Measurements from ENCODE around the gene TMIE. TPM values are rescaled to one million over a fixed set of nuclear protein-coding genes. Genes with fewer than 3 reads are reported as not detected.

The TMIE gene
- total and polyA plus RNA-seq, 2 of the 8 experiments (the other 6 are each of a cell fraction or from before 2014, with no cell fraction given): 0.45 to 0.67 TPM

DNA sequence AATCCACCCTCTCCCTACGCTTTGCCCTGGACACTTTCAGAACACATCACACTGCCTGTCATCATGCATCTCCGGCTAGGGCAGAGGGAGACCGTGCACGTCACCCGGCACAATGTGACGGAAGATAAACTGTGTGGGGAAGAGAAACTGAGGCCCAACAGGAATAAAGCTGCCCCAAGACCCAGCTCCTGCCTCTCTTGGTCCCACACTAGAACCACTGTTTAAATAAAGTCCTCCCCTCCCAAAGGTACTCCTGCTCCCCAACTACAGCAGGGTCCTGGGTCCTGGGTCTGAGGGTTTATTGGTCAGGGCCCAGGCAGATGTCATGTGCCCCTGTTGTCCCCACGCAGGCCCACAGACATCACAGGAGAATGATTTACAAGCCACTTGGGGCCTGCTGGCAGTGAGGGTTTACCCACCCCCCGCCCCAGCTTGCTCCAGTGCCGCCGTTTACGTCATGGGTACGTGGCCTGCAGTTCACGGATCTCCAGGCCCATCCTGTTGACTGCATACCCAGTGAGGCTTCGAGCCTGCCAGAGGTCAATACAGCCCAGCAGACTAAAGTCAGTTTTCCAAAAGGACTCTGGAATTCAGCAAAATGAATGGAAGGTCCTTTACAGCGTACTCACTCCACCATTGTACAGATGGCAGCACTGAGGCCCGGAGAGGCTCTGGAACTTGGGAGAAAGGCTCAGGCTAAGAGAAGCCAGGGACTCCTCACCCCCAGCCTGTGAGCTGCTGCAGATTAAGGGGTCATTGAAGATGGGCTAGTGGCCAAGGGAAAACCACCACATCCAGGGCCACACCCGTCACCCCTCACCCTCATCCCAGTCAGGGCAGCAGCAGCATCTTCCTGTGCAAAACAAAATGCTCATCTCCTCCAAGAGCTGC is 30.9 kb upstream of the TMIE start:
- peak overlapping the region; percentile 37 for H4K8ac ChIP-seq (ENCODE audit: extremely low read depth, insufficient read depth, low read length)
- 86% methylated on average over 16 of the region's 17 CpGs; no CpG with 5 or more reads in 1 of the 2 experiments for WGBS, 2 experiments (ENCODE audit: extremely low coverage in 1 of 2, insufficient coverage in 1 of 2, insufficient read length in 1 of 2, insufficient replicate concordance in 2 of 2, low coverage in 1 of 2, low lambda C conversion rate in 2 of 2, missing lambda C conversion rate in 1 of 2)
- no peak overlapping the region for H3K27ac ChIP-seq (ENCODE audit: low read depth, low read length)
- H4K91ac ChIP-seq (replicated peaks; ENCODE audit: insufficient read length, low read length): no peak overlapping the region
- no peak overlapping the region for H2BK120ac ChIP-seq (replicated peaks; ENCODE audit: low read depth, low read length)
- no peak overlapping the region for H3K9ac ChIP-seq (replicated peaks in 1 of 4; ENCODE audit: extremely low read depth in 1 of 4, low read depth in 3 of 4, low read length in 3 of 4)
- ChIA-PET POLR2A (ENCODE audit: partially characterized antibody) (interaction anchor here (0.7 to 0.8 kb wide), 3 partner anchors 15 to 84 kb away, joined by 3 read pairs; no protein-coding TSS in a partner anchor), CTCF (ENCODE audit: partially characterized antibody) (interaction anchor here (0.5 to 4.3 kb wide), 12 partner anchors 7 to 821 kb away, joined by 3 to 21 read pairs (median 4); no protein-coding TSS in a partner anchor)
- H4K20me1 ChIP-seq (replicated peaks in 1 of 2; ENCODE audit: control insufficient read depth in 1 of 2, insufficient read depth in 2 of 2, low read length in 2 of 2): no peaks in the 10 kb centered on the region
- no peak overlapping the region for H2BK20ac ChIP-seq (ENCODE audit: low read length)
- no peak overlapping the region for H3K4me2 ChIP-seq (ENCODE audit: insufficient read depth in 1 of 2, low read depth in 2 of 2, low read length in 2 of 2)
- no peaks in the 10 kb centered on the region for H3K36me3 ChIP-seq (ENCODE audit: control insufficient read depth in 2 of 4, insufficient read depth in 4 of 4, low read length in 3 of 4)
- H3K23ac ChIP-seq (ENCODE audit: insufficient read length): no peak overlapping the region
- no peak overlapping the region for H2AK5ac ChIP-seq (ENCODE audit: low read depth, low read length)
- H2BK15ac ChIP-seq (ENCODE audit: low read length): 0 out of 2 replicates have a peak overlapping the region, but pooled peaks have one; percentile 46
- H3K79me1 ChIP-seq (ENCODE audit: low read depth, low read length): no peaks in the 10 kb centered on the region
- H3K4me3 ChIP-seq (ENCODE audit: extremely low read depth in 1 of 4, insufficient read depth in 2 of 4, low read depth in 3 of 4, low read length in 4 of 4): no peak overlapping the region
- FAIRE-seq (no peak), DNase-seq (ENCODE audit: low read depth in 1 of 2, low spot score in 2 of 2) (peak in 1 of 2 experiments; percentile 35)
- H3K23me2 ChIP-seq (ENCODE audit: low read depth, low read length): no peaks in the 10 kb centered on the region
- 0 out of 2 replicates have a peak overlapping the region, but pooled peaks have one; percentile 44 for H2BK5ac ChIP-seq (ENCODE audit: low read depth, low read length)
- no peaks in the 10 kb centered on the region for H3K9me3 ChIP-seq (ENCODE audit: insufficient read depth in 2 of 2, low read depth in 1 of 2, low read length in 1 of 2)
- H3K79me2 ChIP-seq (ENCODE audit: control insufficient read depth in 1 of 2, insufficient read depth in 2 of 2, low read length in 2 of 2): no peaks in the 10 kb centered on the region
- H3K27me3 ChIP-seq (replicated peaks in 1 of 4; ENCODE audit: control insufficient read depth in 3 of 4, extremely low read depth in 1 of 4, insufficient read depth in 3 of 4, low read length in 3 of 4): no peaks in the 10 kb centered on the region; a peak in 1 of 7 replicates
- TF ChIP-seq CHD2 (IDR thresholded peaks at IDR 0.05; ENCODE audit: low read length) (no peak), BRCA1 (IDR thresholded peaks at IDR 0.05; ENCODE audit: low read depth, low read length) (no peak)
- TF ChIP-seq, protein P1, sequence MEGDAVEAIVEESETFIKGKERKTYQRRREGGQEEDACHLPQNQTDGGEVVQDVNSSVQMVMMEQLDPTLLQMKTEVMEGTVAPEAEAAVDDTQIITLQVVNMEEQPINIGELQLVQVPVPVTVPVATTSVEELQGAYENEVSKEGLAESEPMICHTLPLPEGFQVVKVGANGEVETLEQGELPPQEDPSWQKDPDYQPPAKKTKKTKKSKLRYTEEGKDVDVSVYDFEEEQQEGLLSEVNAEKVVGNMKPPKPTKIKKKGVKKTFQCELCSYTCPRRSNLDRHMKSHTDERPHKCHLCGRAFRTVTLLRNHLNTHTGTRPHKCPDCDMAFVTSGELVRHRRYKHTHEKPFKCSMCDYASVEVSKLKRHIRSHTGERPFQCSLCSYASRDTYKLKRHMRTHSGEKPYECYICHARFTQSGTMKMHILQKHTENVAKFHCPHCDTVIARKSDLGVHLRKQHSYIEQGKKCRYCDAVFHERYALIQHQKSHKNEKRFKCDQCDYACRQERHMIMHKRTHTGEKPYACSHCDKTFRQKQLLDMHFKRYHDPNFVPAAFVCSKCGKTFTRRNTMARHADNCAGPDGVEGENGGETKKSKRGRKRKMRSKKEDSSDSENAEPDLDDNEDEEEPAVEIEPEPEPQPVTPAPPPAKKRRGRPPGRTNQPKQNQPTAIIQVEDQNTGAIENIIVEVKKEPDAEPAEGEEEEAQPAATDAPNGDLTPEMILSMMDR (IDR thresholded peaks at IDR 0.05; ENCODE audit: control extremely low read depth in 1 of 3, insufficient read depth in 1 of 3, low read depth in 1 of 3, low read length in 3 of 3): peak in 1 of 3 experiments; percentile 1; a peak in 1 of 4 replicates
- H2BK12ac ChIP-seq (ENCODE audit: low read depth, low read length): no peak overlapping the region
- H3K14ac ChIP-seq (ENCODE audit: insufficient read length): no peak overlapping the region
- H4K5ac ChIP-seq (ENCODE audit: insufficient read length, low read depth, low read length): no peak overlapping the region
- no peaks in the 10 kb centered on the region for H3K4me1 ChIP-seq (replicated peaks in 1 of 4; ENCODE audit: control insufficient read depth in 3 of 4, insufficient read depth in 4 of 4, low read length in 3 of 4)
- H2AFZ ChIP-seq (ENCODE audit: low read length): no peak overlapping the region
- H3K56ac ChIP-seq (replicated peaks; ENCODE audit: insufficient read length, low read depth, low read length): no peak overlapping the region
- no peak overlapping the region for H3K4ac ChIP-seq (replicated peaks; ENCODE audit: insufficient read length, low read depth, low read length)
- no peak overlapping the region for H3K18ac ChIP-seq (ENCODE audit: extremely low read depth, low read length)
